Measurements from ENCODE around the gene CADM1.

DNA sequence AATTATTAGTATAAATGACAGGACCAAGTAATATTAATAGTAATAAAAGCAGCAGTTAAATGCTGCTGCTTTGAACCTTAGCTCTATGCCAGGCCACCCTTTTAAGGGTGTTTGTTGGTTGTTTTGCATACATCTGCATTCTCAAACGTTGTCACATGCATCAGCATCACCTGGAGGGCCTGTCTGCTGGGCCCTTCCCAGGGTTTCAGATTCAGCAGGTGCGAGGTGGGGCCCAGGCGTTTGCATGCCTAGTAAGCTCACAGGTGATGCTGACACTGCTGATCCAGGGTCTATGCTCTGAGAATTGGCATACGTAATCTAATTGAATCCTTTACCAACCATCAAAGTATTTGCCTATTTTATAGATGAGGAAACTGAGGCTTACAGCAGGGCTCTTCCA lies 246.5 kb downstream of the CADM1 start:
- TF ChIP-seq EZH2 (IDR thresholded peaks at IDR 0.05; ENCODE audit: low read depth, unreplicated experiment): no peak
- no peak for TF ChIP-seq CTCF (conservative IDR thresholded peaks at IDR 0.05; ENCODE audit: low read depth in 2 of 2)
